Measurements from ENCODE around the gene BICC1.

Gene BICC1

GRCh38 chr10:58645416-58646146 is 132.9 kb downstream of the BICC1 start:
- in situ Hi-C loops (cut with MboI; ENCODE audit: low sequenced_read_pairs): loop anchor here (10.0 kb wide), 1 partner anchor 111 kb away; no protein-coding TSS in a partner anchor

DNA sequence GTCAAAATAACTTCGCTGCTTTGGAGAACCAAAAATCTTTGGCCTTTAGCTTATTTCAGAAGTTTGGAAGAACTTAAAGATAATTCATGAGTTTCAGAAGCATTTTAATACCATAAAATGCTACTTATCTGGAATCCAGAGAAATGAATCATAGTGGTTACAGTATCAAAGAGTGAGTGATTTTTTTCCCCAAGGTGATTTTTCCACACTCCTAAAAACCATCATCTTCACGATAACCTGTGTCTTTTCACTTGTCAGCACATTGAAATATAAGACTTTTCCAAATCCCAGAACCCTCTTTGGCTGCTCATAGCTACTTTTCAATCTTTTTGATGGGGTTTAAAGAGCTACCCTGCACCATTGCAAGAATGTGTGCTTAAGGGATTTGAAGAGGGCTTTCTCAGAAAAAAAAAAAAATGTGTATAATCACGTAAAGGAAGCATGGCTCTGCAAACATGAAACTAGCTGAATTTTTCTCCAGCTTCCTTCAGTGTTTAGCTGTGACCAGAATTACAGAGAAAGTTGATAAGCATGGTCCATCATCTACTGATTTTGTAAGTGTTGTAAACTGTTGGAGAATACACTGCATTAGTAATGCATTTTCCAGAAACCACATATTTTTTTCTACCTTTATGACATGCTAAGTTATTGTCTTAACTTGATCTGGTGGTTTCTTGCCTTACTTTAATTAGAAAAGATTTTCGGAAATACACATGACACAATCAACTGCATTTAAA is 134.9 kb downstream of the BICC1 start:
- in situ Hi-C loops (cut with MboI; ENCODE audit: low sequenced_read_pairs): loop anchor here (10.0 kb wide), 1 partner anchor 113 kb away; no protein-coding TSS in a partner anchor

DNA sequence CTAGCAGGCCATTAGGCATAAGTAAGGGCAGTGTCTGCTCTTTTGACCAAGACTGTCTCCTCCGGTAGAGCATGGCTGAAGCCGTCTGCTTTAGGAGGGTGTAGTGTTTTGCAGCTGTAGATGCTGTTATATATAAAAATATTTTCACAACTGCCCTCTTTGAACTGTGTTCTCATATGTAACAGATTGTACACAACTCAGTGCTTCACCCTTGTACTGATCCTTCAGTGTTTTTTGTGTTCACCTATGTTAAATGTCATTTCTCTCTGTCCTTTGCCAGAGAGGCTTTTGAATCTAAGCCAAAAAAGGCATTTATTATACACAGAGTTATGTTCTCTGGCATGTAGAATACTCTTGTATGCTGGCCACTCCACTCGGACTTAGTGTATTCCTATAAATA is 135.5 kb downstream of the BICC1 start:
- in situ Hi-C loops (cut with MboI; ENCODE audit: low sequenced_read_pairs): loop anchor here (10.0 kb wide), 1 partner anchor 113 kb away; no protein-coding TSS in a partner anchor

DNA sequence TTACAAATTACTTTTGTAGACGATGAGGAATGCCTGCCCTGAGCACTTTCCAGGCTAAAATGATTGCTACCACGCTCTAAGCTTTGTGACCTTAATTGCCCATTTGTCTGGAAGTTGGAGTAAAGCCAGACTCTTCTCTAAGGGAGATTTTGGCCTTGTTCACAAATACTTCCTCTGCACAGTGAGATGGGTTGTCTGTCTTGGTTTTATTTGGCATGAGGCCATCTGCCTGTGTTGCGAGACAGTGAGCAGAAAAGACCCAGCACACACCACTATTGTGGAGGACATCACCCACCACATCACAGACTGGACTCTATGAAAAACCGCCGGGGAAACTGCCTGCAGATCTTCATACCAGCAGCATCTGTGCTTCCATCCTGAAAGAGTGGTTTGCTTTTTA is 138.4 kb downstream of the BICC1 start:
- in situ Hi-C loops (cut with MboI; ENCODE audit: low sequenced_read_pairs): no loop called here

DNA sequence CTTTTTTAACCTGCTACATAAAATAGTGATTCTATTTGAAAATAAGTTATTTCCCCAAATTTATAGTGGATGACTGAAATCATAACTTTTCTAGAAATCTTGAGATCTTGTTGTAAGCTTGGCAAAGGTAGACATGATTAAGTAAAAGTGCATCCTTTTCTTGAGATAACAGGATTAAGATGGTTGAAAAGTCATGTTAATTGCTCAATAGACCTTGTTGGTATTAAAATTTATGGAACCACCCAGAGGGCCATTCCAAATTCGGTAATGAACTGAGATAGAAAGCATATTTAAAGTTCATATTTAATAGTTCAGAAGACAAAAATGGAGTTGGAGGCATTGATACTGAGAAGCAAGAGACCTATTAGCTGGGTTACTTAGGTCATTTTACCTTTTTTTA is 139.1 kb downstream of the BICC1 start:
- in situ Hi-C loops (cut with MboI; ENCODE audit: low sequenced_read_pairs): no loop called here

DNA sequence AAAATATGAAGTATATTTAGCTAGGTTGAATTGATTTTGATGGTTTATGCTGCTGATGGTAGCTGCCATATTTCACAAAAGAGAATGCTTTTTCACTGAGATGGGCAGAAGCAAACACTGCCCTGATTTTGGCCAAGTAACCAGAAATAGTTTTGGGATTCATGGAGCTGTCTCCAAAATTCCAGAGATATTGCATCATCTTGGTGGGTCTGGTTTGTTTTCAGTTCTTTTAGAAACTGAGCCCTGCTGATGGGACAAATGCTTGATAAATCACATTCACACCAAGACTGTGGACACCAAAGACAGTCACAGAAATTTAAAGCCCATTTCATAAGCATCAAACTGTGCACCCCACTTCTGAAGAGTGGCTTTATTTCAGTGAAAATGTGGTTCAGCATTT is 140.5 kb downstream of the BICC1 start:
- in situ Hi-C loops (cut with MboI; ENCODE audit: low sequenced_read_pairs): no loop called here

- in situ Hi-C loops (cut with MboI; ENCODE audit: low sequenced_read_pairs): no loop called here
These were observed 148.0 kb downstream of the BICC1 start for GRCh38 chr10:58660575-58661255.

GRCh38 chr10:58661336-58661735 is 148.7 kb downstream of the BICC1 start:
- in situ Hi-C loops (cut with MboI; ENCODE audit: low sequenced_read_pairs): no loop called here

DNA sequence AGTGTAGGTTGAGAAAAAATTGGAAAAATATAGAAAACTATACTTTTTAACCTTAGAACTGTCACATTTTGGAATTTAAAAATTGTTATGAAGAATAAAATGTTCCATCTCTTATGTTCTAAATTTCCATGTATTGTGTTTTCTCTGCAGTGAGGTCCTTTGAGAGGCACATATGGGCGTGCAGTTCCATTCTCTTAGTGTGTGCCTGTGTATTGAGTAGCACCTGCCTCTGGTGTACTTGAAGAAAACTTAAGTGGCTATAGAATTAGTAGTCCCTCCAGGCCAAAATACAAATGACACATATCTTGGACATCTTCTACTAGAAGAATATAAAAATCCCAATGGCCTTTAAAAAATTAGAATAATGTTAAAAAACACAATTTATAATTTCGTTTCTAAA is 149.2 kb downstream of the BICC1 start:
- in situ Hi-C loops (cut with MboI; ENCODE audit: low sequenced_read_pairs): no loop called here

- in situ Hi-C loops (cut with MboI; ENCODE audit: low sequenced_read_pairs): no loop called here
These were observed 149.6 kb downstream of the BICC1 start for GRCh38 chr10:58662314-58662713.

DNA sequence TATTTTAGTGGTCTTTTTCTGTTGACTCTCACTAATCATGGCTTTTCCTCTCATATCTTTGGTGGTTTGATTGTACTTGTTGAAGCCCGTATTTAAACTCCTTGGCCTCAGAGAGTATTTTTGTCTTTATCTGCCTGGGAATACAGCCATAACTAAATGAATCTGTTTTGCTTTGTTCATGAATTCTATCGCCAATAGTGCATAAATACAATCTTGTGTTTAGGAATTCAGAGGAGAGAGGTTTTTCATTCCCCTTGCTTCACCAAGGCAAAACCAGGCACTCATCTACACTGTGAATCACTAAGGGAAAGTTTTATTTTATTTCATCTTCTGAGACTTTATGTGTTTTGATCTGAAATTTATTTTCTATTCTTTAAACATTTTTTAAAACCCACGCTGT is 152.7 kb downstream of the BICC1 start:
- in situ Hi-C loops (cut with MboI; ENCODE audit: low sequenced_read_pairs): no loop called here

DNA sequence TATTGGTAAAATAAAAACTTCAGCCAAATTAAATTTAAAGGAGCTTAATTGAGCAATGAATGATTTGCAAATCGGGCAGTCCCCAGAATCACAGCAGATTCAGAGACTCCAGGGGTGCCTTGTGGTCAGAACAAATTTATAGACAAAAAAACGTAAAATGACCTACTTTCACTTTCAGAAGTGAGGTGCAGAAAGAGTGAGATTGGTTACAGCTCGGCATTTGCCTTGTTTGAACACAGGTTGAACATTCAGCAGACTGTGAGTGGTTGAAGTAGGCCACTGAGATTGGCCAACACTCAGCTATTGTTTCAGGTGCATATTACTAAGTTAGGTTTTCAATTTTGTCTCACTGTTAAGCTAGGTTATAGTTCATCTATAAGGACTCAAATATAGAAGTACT is 153.4 kb downstream of the BICC1 start:
- in situ Hi-C loops (cut with MboI; ENCODE audit: low sequenced_read_pairs): no loop called here

- in situ Hi-C loops (cut with MboI; ENCODE audit: low sequenced_read_pairs): no loop called here
These were observed 155.1 kb downstream of the BICC1 start for GRCh38 chr10:58667658-58668310.

DNA sequence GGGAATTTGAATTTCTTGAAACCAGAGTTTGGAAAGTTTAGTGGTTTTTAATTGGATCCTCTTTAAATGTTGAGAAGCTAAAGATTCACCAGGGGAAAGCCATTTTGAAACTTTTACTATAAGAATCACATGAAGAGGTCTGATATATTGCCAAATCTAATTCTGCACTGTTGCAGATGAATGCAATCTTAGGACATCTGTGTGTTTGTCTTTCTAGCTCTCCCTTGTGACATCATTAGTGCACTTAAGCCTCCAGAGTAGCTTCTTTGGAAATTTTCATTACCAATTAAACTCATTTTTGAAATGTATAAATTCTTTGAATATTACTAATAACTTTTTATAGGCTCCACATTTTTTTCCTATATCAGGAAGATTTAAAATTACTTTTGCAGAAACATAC is 160.2 kb downstream of the BICC1 start:
- in situ Hi-C loops (cut with MboI; ENCODE audit: low sequenced_read_pairs): no loop called here

GRCh38 chr10:58674251-58674650 is 161.6 kb downstream of the BICC1 start:
- in situ Hi-C loops (cut with MboI; ENCODE audit: low sequenced_read_pairs): no loop called here

- in situ Hi-C loops (cut with MboI; ENCODE audit: low sequenced_read_pairs): no loop called here
These were observed 162.6 kb downstream of the BICC1 start for GRCh38 chr10:58675321-58675720.

DNA sequence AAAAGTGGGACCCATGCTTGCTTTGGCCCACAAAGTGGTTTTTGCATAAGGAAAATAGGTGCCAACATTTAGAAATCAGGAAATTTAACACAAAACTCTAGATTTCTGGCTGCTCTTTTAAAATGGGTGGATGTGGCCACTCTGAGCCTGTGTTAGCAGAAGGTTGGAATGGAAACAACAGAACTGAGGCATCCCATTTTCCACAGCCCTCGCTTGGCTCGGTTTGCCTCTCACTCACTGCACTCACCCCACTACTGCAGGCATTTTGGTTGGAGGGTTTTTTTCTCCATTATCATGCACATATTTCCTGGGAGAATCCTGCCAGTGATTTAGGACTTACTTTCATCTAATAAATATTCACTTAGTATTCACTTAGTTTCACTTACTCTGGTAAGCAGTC is 178.9 kb downstream of the BICC1 start:
- in situ Hi-C loops (cut with MboI; ENCODE audit: low sequenced_read_pairs): no loop called here

GRCh38 chr10:58693919-58694318 is 181.2 kb downstream of the BICC1 start:
- in situ Hi-C loops (cut with MboI; ENCODE audit: low sequenced_read_pairs): no loop called here

GRCh38 chr10:58695022-58695421 is 182.3 kb downstream of the BICC1 start:
- in situ Hi-C loops (cut with MboI; ENCODE audit: low sequenced_read_pairs): no loop called here

GRCh38 chr10:58696736-58697135 is 184.1 kb downstream of the BICC1 start:
- in situ Hi-C loops (cut with MboI; ENCODE audit: low sequenced_read_pairs): no loop called here

GRCh38 chr10:58697691-58698090 is 185.0 kb downstream of the BICC1 start:
- in situ Hi-C loops (cut with MboI; ENCODE audit: low sequenced_read_pairs): no loop called here
